ENCODE results near the gene MCRIP2.

MCRIP2 gene

GRCh38 chr16:672371-672770 is 30.7 kb downstream of the MCRIP2 start:
- DNase-seq: no peak

GRCh38 chr16:672851-673250 is 31.2 kb downstream of the MCRIP2 start:
- no peak for DNase-seq

- DNase-seq: no peak
Measured at GRCh38 chr16:673399-673991, 31.9 kb downstream of the MCRIP2 start.

- no peak for DNase-seq
Measured at GRCh38 chr16:674214-674881, 32.7 kb downstream of the MCRIP2 start.

- DNase-seq: no peak
Measured at GRCh38 chr16:674968-675883, 33.6 kb downstream of the MCRIP2 start, which contains the start of gene RHBDL1. Gene RHBDL1 (plus strand): TSS chr16:675671. CDS start chr16:675791, 120 bp downstream.

- DNase-seq: no peak
Measured at GRCh38 chr16:675884-676564, 34.4 kb downstream of the MCRIP2 start.

- DNase-seq: no peak
Measured at GRCh38 chr16:676565-676902, 34.9 kb downstream of the MCRIP2 start.

- peak; percentile 36 for DNase-seq
Measured at GRCh38 chr16:676913-677312, 35.3 kb downstream of the MCRIP2 start.

GRCh38 chr16:677316-678190 is 35.9 kb downstream of the MCRIP2 start:
- DNase-seq: no peak

GRCh38 chr16:678209-678857 is 36.7 kb downstream of the MCRIP2 start:
- DNase-seq: no peak

- DNase-seq: no peak
Measured at GRCh38 chr16:678858-679813, 37.5 kb downstream of the MCRIP2 start.

GRCh38 chr16:679814-680624 is 38.4 kb downstream of the MCRIP2 start, which contains the start of gene STUB1:
Gene STUB1 (plus strand): TSS chr16:680410. CDS start chr16:680526, 116 bp downstream.
- DNase-seq: no peak

- no peak for DNase-seq
Measured at GRCh38 chr16:680625-680945, 39.0 kb downstream of the MCRIP2 start.

- DNase-seq: no peak
Measured at GRCh38 chr16:680967-681745, 39.5 kb downstream of the MCRIP2 start.

GRCh38 chr16:681746-682427 is 40.3 kb downstream of the MCRIP2 start:
- DNase-seq: no peak

GRCh38 chr16:682493-683395 is 41.1 kb downstream of the MCRIP2 start:
- no peak for DNase-seq
